Measurements from ENCODE around the gene KIF4A.
"Not testable (repeated sequence)": the region's sequence is repeated elsewhere in the genome, so short reads cannot be mapped to it uniquely, and the experiment has no call there.

KIF4A gene

GRCh38 chrX:70289793-70290770, at the start of gene KIF4A, which contains the start of gene PDZD11:
Gene KIF4A, plus strand, starts transcription at chrX:70290104. Its CDS starts 355 bp downstream, at chrX:70290459.
Gene PDZD11, minus strand, starts transcription at chrX:70289927. Its CDS starts 586 bp downstream, at chrX:70289341.
- peak; percentile 75 for DNase-seq

- DNase-seq, result no peak
These were observed 49.2 kb upstream of the KIF4A start for GRCh38 chrX:70240751-70241150.

- DNase-seq, result no peak
These were observed 48.4 kb upstream of the KIF4A start for GRCh38 chrX:70241501-70241900.

GRCh38 chrX:70243601-70244000, 46.3 kb upstream of the KIF4A start:
- not testable (repeated sequence) for DNase-seq

- DNase-seq, result no peak
These were observed 45.0 kb upstream of the KIF4A start for GRCh38 chrX:70244881-70245280.

GRCh38 chrX:70247252-70247651, 42.7 kb upstream of the KIF4A start:
- no peak for DNase-seq

- DNase-seq, result no peak
These were observed 37.4 kb upstream of the KIF4A start for GRCh38 chrX:70252491-70252890.

- peak; percentile 13 for DNase-seq
These were observed 36.4 kb upstream of the KIF4A start for GRCh38 chrX:70253377-70254062.

GRCh38 chrX:70254063-70254400, 35.9 kb upstream of the KIF4A start:
- DNase-seq, result peak; percentile 4

- no peak for DNase-seq
These were observed 35.0 kb upstream of the KIF4A start for GRCh38 chrX:70254909-70255308.

GRCh38 chrX:70255452-70255851, 34.5 kb upstream of the KIF4A start:
- no peak for DNase-seq

- DNase-seq, result no peak
These were observed 32.2 kb upstream of the KIF4A start for GRCh38 chrX:70257423-70258288.

GRCh38 chrX:70260104-70260503, 29.8 kb upstream of the KIF4A start, which contains the start of gene P2RY4:
Gene P2RY4, minus strand, starts transcription at chrX:70260204. Its CDS starts 580 bp downstream, at chrX:70259624.
- no peak for DNase-seq

- DNase-seq, result peak; percentile 27
These were observed 26.8 kb upstream of the KIF4A start for GRCh38 chrX:70262952-70263567.

- no peak for DNase-seq
These were observed 25.1 kb upstream of the KIF4A start for GRCh38 chrX:70264784-70265183.

- no peak for DNase-seq
These were observed 21.9 kb upstream of the KIF4A start, which contains the start of gene ARR3 for GRCh38 chrX:70268034-70268433. Gene ARR3, plus strand, starts transcription at chrX:70268334. Its CDS starts 1,052 bp downstream, at chrX:70269386.

- DNase-seq, result not testable (repeated sequence)
These were observed 15.9 kb upstream of the KIF4A start for GRCh38 chrX:70274029-70274428.

GRCh38 chrX:70279081-70279480, 10.8 kb upstream of the KIF4A start:
- no peak for DNase-seq

GRCh38 chrX:70280573-70280972, 9.3 kb upstream of the KIF4A start:
- DNase-seq, result no peak

- DNase-seq, result no peak
These were observed 8.0 kb upstream of the KIF4A start, which contains the start of gene RAB41 for GRCh38 chrX:70281951-70282350. Gene RAB41, plus strand, starts transcription at chrX:70282172. Its CDS starts 46 bp downstream, at chrX:70282218.

GRCh38 chrX:70289168-70289792, 624 bp upstream of the KIF4A start:
- no peak for DNase-seq

- no peak for DNase-seq
These were observed 2.9 kb downstream of the KIF4A start for GRCh38 chrX:70292788-70293187.
